IPS-NIHi7 (cell line): Measurements from ENCODE around the gene CUL4A.
"Not testable (repeated sequence)": the region's sequence is repeated elsewhere in the genome, so short reads cannot be mapped to it uniquely, and the experiment has no call there.

Experiments
- DNase-seq: peaks from one replicate; pipeline ENCODE4 v3.0.0; 2012; ENCODE audit warnings: mixed read lengths; ENCODE audit errors: extremely low spot score

CUL4A gene

DNA sequence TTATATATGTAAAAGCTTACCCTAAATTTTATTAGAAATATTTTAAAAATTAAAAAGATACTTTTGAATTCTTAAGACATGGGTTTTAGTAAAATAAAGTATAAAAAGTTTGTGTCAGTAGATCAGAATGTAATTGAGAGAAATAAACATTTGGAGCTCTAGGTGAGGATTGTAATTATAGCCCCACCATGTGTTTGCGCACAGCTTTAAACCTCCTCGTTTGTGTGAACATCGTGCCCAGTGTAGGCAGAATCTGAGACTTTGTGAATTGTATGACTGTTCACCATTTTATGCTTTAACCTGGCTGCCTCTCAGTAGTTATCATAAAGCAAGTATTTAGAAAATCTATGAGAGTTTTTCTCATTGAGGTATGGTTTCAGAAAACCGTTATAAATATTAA, 29.1 kb downstream of the CUL4A start:
- DNase-seq: no peak

DNA sequence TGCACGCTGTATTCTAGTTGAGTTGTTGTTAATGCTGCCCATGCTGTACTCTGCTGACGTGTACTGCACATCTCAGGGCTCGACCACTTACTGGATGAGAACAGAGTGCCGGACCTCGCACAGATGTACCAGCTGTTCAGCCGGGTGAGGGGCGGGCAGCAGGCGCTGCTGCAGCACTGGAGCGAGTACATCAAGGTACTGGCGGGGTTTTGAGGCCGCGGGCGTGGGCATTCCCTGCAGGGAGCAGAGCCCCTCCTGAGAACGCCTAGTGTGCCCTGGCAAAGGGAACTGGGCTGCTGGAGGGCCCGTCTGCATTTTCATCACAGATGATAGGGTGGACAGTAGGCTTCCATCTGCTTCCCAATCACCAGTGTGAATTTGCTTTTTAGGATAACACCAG, 29.9 kb downstream of the CUL4A start:
- DNase-seq: no peak

DNA sequence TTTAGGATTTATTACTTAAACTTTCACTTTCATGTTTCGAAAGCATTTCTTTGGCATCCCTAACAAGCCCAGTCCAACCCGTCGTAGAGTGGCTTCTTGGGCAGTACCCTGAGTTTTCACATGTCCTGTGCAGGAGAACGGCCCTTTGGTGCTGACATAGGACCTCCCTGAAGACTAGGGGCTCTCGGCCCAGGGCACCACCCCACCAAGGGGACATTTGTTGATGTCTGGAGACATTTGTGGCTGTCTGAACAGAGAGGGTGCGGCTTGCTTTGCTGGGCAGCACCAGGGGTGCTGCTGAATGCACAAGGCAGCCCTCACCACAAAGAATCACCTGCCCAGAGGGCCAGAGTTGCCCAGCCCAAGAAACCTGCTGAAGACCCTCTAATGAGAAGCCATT, 30.6 kb downstream of the CUL4A start:
- no peak for DNase-seq

DNA sequence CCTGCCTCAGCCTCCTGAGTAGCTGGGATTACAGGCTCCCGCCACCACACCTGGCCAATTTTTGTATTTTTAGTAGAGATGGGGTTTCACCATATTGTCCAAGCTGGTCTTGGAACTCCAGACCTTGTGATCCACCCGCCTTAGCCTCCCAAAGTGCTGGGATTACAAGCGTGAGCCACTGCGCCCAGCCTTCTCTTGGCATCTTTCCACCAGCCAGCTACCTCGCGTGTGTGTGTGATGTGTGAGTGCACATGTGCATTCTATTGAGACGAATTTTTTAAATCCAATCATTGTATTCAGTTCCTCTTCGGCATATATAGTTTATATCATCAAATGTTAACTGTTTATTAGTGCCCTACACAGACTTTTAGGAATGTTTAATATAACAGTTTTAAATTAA, 32.2 kb downstream of the CUL4A start:
- DNase-seq: not testable (repeated sequence)

DNA sequence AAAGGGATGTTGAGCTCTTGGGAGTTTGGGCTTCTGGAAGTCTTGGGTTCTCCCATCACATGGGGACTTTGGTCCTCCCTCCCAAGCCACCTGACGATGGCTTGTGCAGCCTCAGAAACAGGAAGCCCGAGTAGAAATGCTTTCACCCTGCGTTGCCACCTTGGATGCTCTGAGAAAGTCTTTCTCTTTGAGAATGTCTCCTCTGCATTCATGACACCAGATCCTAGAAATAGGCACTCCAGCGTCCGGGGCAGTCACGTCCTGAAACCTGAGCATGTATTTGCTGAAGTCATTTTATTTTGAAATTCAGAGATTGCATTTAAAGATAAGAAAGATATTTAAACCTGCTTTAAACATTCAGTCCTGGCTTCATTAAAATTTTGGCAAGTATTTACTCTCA, 34.4 kb downstream of the CUL4A start:
- no peak for DNase-seq

DNA sequence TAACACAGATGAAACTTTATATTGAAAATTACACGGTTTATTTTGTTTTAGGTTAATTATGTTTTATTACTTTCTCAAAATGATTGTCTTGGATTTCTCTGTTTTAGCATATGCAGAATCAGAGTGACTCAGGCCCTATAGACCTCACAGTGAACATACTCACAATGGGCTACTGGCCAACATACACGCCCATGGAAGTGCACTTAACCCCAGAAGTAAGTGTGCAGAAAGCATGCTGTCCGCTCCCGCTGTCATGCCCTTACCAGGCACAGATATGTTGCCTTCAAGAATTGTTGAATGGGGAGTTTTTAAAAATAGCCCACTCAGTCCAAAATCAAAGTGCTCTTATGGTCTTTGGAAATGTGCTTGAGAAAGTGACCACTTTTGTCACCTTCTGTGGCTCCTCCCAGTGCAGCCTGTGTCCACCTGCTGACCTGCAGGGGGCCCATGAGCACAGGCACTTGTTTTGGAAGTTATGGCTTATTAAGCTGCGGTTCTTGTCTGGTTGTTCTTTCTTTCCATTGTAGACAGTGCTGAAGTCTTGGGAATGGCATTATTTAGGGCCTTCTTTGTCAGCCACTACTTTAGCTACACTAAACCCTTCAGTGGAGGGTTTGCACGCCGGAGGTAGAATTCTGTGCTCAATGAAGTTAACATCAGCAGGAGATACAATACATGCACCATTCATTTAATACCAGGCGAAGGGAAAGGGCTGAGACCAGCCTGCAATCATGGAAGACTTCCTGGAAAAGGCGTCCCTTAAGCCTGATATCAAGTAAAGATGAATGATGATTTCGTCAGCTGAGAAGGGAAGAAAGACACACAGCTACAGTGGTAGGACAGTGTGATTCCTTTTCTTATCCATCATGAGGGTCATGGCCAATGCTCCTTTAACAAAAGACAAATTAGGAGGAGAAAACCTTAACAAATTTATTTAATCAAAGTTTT, 36.7 kb downstream of the CUL4A start:
- no peak for DNase-seq

DNA sequence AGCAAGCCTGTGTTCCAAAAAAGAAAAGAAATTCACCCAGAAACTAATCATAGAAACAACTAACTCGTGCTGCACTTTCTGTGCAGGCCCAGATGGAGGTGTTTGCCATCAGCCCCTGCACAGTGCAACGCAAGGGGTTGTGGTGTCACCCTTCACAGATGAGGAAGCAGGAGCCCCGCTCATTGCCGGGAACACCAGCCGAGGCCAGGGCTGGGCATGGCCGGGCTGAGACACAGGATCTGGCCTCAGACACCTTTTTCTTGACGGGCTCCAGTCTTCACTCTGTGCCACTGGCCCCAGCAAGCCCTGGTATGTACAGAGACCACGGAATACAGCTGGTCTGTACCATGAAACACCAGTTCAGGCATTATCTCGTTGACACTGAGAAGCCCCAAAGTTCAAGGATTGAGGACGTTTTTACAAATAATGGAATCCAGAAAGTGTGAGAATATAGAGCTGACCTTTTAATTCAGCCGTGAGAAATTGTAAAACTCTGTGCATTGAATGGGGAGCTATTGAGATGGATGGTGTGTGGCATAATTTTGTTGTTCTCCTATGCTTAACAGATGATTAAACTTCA, 43.2 kb downstream of the CUL4A start:
- no peak for DNase-seq

DNA sequence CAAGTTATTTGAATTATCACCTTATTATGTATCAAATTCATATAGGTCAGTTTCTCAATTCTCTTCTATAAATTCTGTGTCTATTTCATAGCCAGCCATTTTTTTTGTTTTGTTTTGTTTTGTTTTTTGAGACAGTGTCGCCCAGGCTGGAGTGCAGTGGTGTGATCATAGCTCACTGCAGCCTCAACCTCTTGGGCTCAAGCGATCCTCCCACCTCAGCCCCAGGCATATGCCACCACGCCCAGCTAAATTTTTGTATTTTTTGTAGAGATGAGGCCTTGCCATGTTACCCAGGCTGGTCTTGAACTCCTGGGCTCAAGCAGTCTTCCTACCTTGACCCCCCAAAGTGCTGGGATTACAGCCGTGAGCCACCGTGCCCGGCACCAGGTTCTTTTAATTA, 48.5 kb downstream of the CUL4A start:
- not testable (repeated sequence) for DNase-seq

DNA sequence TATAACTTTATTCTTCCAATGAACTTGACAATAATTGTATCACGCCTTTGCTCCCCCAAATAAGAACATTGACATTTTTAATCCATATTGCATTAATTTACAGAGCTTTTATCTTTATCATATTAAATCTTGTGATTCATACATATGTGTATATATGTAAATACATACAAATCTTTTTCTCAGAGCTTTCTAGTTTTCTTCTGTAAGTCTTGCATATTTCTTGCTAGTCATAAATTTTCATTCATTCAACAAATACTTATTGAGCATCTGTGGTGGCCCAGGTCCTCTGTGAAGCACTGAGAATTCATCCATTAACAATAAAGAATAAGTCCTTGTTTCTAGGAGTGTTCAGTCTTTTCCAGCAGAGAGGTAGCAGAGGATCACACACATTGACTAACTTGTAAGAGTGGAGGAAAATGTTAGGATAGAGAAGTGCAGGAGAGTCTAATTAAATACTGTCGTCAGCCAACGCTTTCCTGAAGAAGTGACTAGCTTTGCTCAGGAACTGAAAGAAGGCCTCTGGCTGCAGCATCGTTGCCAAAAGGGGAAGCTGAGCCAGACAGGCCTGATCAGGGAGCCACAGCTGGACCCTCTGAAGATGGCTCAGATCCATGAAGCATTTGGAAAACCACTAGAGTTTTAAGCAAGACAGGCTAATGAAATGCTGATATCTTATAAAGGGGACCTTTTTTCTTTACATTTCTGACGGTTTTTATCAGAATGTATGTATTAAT, 49.1 kb downstream of the CUL4A start:
- no peak for DNase-seq

DNA sequence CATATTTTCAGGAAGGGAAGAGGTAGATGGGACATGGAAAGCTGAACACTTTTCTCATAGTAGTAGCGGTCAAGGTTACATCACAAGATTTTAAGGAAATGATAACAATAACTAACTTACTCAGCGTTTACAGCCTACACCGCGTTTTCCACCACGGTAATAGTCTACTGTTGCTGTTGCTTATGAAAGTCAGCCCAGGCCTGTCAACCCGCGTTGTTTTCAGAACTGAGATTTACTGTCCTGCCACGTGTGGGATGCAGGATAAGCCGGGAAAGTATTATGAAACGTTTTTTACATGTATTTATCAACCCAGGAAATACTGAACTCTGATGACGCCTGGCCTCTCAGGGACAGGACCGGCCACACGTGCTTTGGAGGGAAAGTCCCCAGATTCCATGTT, 51.6 kb downstream of the CUL4A start:
- DNase-seq: no peak

DNA sequence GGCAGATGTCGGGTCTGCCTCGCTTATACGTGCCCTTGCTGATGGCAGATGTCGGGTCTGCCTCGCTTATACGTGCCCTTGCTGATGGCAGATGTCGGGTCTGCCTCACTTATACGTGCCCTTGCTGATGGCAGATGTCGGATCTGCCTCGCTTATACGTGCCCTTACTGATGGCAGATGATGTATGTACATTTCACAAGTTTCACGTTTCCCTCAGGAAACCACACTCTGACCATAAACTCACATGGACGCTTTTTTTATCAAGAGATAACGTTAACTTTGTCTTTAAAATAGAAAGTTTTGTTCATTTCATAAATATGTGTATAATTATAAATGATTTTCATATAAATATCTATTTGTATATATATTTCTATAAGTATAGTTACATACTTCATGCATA, 53.6 kb downstream of the CUL4A start:
- DNase-seq: not testable (repeated sequence)

DNA sequence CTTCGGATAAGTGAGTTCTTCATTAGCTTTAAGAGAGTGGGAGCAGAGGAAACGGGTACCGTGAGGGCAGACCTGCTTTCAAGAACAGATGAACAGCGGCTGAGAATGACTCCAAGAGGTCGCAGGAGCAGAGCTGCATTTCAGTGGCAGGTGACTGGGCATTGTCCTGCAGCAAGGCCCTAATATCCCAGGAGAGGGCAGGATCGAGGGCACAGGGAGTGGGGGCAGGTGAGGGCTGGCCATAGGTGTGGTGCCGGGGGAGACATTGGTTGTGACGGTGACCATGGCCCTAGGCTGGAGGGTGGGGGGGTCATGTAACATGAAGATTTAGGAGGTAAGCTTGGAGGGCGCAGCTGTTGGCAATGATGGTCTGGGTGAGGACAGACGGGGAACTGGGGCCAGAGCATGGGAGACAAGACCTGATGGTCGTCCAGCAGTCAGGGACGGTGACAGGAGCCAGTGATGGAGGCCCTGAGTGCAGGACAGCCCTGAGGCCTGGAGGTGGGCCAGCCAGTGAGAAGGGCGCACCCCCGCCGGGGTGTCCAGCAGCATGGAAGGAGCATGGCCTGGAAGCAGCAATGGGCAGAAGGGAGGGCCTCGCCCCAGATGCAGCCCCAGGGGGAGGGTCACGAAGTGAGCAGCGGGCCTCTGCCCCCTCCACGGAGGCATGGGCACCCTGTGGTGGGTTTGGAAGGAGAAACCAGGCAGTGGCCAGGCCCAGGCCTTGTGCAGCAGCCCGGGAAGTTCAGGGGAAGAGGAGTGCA, 58.4 kb downstream of the CUL4A start:
- DNase-seq: peak; percentile 24

DNA sequence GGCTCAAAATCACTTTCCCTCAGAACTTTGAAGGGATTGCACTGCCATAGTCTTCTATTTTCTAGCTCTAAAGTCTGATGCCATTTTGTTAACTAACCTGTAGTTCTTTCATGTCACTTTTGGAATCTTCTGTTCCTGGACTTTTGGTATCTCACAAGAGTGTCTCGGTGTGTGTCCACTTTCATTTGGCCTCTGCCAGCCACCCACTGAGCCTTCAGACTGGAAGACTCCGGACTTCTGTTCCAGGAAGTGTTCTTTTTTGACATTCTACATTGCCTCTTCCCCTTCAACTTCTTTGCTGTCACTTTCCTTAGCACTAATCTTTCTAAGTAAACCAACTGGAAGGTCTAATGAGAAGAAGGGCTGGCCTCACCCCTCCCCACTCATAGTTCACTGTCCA, 62.6 kb downstream of the CUL4A start:
- DNase-seq: no peak

DNA sequence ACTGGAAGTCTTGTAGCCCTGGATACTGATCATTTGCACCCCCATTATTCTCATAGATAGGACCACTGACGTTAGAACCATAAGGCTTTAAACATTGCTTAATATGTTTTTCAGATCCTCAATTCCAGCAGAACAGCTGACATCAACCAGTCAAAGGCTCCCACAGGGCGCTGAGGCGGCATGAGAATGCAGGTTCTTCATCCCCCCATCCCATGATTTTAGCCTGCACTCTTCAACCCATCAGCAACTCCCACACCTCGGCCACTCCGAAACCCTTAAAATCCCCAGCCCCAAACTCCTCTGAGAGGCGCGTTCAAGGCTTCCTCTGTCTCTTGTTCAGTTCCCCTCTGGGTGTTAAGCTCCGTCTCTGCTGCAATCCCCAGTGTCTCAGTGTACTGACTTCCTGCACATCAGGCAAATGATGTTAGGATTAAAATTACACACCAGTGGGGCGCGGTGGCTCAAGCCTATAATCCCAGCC, 63.3 kb downstream of the CUL4A start:
- no peak for DNase-seq

DNA sequence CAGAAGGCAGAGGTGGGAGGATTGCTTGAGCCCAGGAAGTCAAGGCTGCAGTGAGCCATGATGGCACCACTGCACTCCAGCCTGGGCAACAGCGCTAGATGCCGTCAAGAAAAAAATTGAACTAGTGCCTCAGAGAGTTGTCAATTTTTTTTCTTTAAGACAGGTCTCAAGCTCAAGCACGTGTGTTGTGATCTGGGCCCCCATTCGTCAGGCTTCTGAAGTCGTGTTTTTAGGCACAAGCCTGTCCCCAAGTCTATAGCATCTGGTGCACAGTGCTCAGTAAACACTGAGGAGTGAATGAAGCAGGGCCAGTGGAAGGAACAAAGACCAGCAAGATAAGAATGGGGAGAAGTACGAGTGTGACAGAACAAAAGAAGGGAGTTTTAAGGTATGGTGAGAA, 63.9 kb downstream of the CUL4A start:
- DNase-seq: no peak

DNA sequence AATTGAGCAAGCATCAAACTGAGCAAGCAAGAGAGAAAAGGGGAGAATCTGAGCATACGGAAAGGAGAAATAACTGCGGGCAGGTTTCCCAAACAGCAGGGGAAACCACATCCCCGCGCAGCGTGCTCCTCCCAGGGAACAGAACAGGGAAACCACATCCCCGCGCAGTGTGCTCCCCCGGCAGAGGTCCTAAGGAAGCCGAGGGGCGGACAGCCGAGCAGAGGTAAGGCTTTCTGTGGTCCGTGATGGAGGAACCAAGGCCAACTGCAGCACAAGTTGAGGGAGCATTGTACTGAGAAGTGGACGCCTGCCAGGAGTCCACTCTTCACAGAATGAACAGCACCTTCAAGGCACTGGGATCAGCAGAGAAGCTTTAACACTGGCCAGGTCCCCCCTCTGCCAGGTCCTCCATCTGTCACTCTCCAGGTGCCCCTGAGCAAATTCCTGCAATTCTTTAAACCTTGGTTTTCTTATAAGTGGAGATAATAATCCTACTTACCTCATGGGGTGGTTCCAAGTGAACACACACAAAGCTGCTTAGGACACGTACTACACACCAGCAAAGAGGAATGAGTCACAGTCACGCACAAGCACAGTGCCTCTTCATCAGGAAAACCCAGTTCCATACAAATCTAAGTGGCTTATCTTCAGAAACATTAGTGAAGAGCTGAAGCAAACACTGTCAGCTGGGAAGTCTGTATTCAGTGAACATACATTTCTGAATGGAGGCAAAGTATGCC, 64.6 kb downstream of the CUL4A start:
- DNase-seq: no peak

DNA sequence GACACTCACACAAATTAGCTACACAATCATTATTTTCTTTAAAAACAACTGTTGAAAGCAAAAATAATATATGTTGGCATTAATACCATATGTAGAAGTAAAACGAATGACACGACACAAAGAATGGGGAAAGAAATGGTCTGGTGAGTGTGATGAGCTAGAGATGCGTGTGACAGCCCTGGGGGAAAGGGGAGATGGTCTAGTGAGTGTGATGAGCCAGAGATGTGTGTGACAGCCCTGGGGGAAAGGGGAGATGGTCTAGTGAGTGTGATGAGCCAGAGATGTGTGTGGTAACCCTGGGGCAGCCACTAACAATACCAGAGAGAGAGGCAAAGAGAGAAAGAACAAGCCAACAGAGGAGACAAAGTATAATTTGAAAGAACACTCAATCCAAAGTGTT, 65.3 kb downstream of the CUL4A start:
- no peak for DNase-seq

DNA sequence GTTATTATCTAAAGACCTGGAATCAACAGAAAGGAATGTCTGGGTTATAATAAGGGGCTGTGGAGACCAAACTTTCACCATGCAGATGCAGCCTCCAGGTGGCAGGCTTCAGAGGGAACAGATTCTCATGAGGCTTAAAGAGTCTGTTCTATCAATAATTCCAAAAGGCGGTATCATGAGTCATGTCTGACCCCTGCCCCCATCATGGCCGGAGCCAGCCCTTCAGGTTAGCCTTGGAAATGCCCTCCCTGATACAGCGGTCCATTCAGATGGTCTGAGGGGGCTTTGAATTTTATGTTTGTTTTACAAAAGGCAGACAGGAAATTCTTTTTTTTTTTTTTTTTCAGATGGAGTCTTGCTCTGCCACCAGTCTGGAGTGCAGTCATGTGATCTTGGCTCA, 66.0 kb downstream of the CUL4A start:
- peak; percentile 57 for DNase-seq

DNA sequence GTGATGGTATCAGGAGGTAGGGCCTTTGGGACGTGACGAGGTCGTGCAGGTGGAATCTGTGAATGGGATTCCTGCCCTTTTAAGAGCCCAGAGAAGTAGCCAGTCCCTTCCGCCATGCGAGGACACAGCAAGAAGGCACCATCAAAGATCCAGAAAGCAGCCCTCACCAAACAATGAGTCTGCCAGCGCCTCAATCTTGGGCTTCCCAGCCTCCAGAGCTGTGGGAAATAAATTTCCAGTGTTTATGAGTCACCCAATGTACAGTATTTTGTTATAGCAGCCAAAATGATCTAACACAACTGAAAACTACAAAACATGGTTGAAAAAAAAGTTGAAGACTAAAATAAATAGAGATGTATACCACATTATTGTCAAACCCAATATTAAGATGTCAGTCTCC, 70.7 kb downstream of the CUL4A start:
- DNase-seq: no peak

DNA sequence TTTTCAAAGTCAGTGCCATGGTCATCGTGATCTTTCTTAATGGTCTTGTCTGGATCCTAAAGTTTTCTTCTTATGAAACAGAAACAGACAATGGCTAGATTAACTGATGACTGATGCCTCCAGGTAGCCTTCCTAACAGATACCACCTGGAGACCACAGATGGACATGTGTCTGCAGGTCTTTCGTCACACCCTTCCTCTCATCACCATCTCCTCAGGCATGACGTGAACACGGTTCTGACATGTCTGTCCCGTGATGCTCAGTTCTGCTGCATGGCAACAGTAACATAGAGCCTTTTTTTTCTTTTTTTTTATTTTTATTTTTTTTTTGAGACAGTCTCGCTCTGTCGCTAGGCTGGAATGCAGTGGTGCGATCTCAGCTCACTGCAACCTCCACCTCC, 74.5 kb downstream of the CUL4A start:
- no peak for DNase-seq

DNA sequence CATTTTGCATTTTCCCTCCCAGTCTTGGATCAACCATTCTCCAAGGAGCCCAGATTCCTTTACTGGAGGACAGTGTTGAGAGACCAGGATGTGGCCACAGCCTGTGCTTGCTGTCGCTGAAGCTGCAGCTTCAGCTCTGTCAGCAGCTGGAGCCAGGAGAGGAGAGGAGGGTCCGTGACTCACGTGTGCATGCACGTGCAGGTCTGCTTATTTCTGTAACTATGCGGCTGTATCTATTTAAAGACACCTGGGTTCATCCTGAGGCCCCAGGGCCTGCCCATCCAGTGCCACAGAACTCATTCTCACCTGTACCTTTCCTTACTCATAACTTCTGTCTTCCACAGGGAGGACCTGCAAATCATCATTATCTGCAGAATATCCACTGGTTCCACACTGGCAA, 79.5 kb downstream of the CUL4A start:
- DNase-seq: no peak
